ENCODE results near the gene STX2.
"Not testable (repeated sequence)": the region's sequence is repeated elsewhere in the genome, so short reads cannot be mapped to it uniquely, and the experiment has no call there.

STX2 gene

GRCh38 chr12:130878193-130879185 is 39.4 kb upstream of the STX2 start:
- in situ Hi-C loops (cut with MboI; ENCODE audit: low sequenced_read_pairs, unreplicated experiment), result no loop called here
- no peak for TF ChIP-seq CTCF (IDR thresholded peaks at IDR 0.05; ENCODE audit: borderline replicate concordance, control extremely low read depth, extremely low read depth, insufficient read depth, missing control alignments)
- DNase-seq (ENCODE audit: low spot score), result no peak

GRCh38 chr12:130877333-130877732 is 38.3 kb upstream of the STX2 start:
- DNase-seq (ENCODE audit: low spot score), result no peak
- no peak for TF ChIP-seq CTCF (IDR thresholded peaks at IDR 0.05; ENCODE audit: borderline replicate concordance, control extremely low read depth, extremely low read depth, insufficient read depth, missing control alignments)
- in situ Hi-C loops (cut with MboI; ENCODE audit: low sequenced_read_pairs, unreplicated experiment), result no loop called here

- TF ChIP-seq CTCF (IDR thresholded peaks at IDR 0.05; ENCODE audit: borderline replicate concordance, control extremely low read depth, extremely low read depth, insufficient read depth, missing control alignments), result no peak
- in situ Hi-C loops (cut with MboI; ENCODE audit: low sequenced_read_pairs, unreplicated experiment), result no loop called here
- DNase-seq (ENCODE audit: low spot score), result no peak
These were observed 37.7 kb upstream of the STX2 start for GRCh38 chr12:130876758-130877157.

GRCh38 chr12:130876297-130876696 is 37.2 kb upstream of the STX2 start:
- in situ Hi-C loops (cut with MboI; ENCODE audit: low sequenced_read_pairs, unreplicated experiment), result no loop called here
- no peak for TF ChIP-seq CTCF (IDR thresholded peaks at IDR 0.05; ENCODE audit: borderline replicate concordance, control extremely low read depth, extremely low read depth, insufficient read depth, missing control alignments)
- DNase-seq (ENCODE audit: low spot score), result no peak

- DNase-seq (ENCODE audit: low spot score); in situ Hi-C loops (cut with MboI; ENCODE audit: low sequenced_read_pairs, unreplicated experiment): not testable (repeated sequence)
These were observed 36.7 kb upstream of the STX2 start for GRCh38 chr12:130875708-130876107.

GRCh38 chr12:130875193-130875592 is 36.1 kb upstream of the STX2 start:
- no peak for DNase-seq (ENCODE audit: low spot score)
- no peak for TF ChIP-seq CTCF (IDR thresholded peaks at IDR 0.05; ENCODE audit: borderline replicate concordance, control extremely low read depth, extremely low read depth, insufficient read depth, missing control alignments)
- in situ Hi-C loops (cut with MboI; ENCODE audit: low sequenced_read_pairs, unreplicated experiment), result no loop called here

GRCh38 chr12:130874696-130875095 is 35.6 kb upstream of the STX2 start:
- DNase-seq (ENCODE audit: low spot score), result no peak
- TF ChIP-seq CTCF (IDR thresholded peaks at IDR 0.05; ENCODE audit: borderline replicate concordance, control extremely low read depth, extremely low read depth, insufficient read depth, missing control alignments), result no peak
- in situ Hi-C loops (cut with MboI; ENCODE audit: low sequenced_read_pairs, unreplicated experiment), result no loop called here

All from GM13976 (cell line).